HEK293 (cell line): ENCODE measurements around the gene NLGN1.

Source experiments
- CTCF ChIP-seq: fragments of 450-650 bp; formaldehyde crosslinking; IDR thresholded peaks from 2 replicates; pipeline ENCODE4 v1.5.1; 2016; ENCODE audit warnings: missing biosample characterization, missing genetic modification characterization
- HOXA7 ChIP-seq: sonication (generic); formaldehyde crosslinking; IDR thresholded peaks from 2 replicates; pipeline ENCODE4 v1.8.1; 2022; ENCODE audit warnings: missing genetic modification reagents, borderline replicate concordance
- PATZ1 ChIP-seq: fragments of 450-650 bp; formaldehyde crosslinking; IDR thresholded peaks from 2 replicates; pipeline ENCODE4 v1.5.1; 2016; ENCODE audit warnings: missing biosample characterization, missing genetic modification characterization
- PRDM10 ChIP-seq: fragments of 450-650 bp; formaldehyde crosslinking; IDR thresholded peaks from 2 replicates; pipeline ENCODE4 v1.5.1; 2016; ENCODE audit warnings: missing biosample characterization, missing genetic modification characterization
- TRIM28 ChIP-seq: IDR thresholded peaks from 2 replicates; pipeline ENCODE4 v1.6.1; 2011; ENCODE audit warnings: low read length, control low read depth, borderline replicate concordance
- ZNF473 ChIP-seq: fragments of 450-650 bp; formaldehyde crosslinking; IDR thresholded peaks from 2 replicates; pipeline ENCODE4 v1.5.1; 2017; ENCODE audit warnings: missing biosample characterization, missing genetic modification characterization

GRCh38 chr3:173401369-173401768 is 3.8 kb downstream of the NLGN1 start:
- TF ChIP-seq CTCF (tag by site-specific recombination) (no peak), ZNF473 (no peak), HOXA7 (CRISPR knock-in tag) (no peak), TRIM28 (no peak), PATZ1 (no peak), PRDM10 (no peak)
